Lung (tissue), 12 donors: Measurements from ENCODE around the gene ZDHHC7. TPM values are rescaled to one million over a fixed set of nuclear protein-coding genes. Genes with fewer than 3 reads are reported as not detected.

Experiments
- ATAC-seq: fragments of 200-7000 bp; cut with Tn5 transposase; one replicate; pipeline ENCODE4 v1.9.1; 2020; ENCODE audit warnings: moderate number of reproducible peaks; ENCODE audit not compliant: insufficient read depth, low FRiP score
- DNase-seq, 3 donors: peaks; one replicate each; pipeline ENCODE4 v3.0.0-alpha.2; 2013 to 2017
- H3K27ac ChIP-seq, 2 donors: one replicate each; pipeline ENCODE4 v1.5.1; 2013; ENCODE audit warnings: mild to moderate bottlenecking in 2 of 2, moderate library complexity in 2 of 2, control low read depth in 1 of 2, inconsistent platforms in 1 of 2, low read depth in 1 of 2, low read length in 1 of 2
- H3K27me3 ChIP-seq, 3 donors: one replicate each; pipeline ENCODE4 v1.5.1; 2013; ENCODE audit warnings: low read length in 2 of 3; ENCODE audit not compliant: control insufficient read depth in 3 of 3, insufficient read depth in 3 of 3
- H3K36me3 ChIP-seq, 4 donors: one replicate each; pipeline ENCODE4 v1.5.1; 2013; ENCODE audit warnings: low read length in 4 of 4, mild to moderate bottlenecking in 1 of 4, moderate library complexity in 1 of 4; ENCODE audit not compliant: control insufficient read depth in 4 of 4, insufficient read depth in 4 of 4
- H3K4me1 ChIP-seq, 5 donors: one replicate each; pipeline ENCODE4 v1.5.1; 2013; ENCODE audit warnings: low read length in 5 of 5, mild to moderate bottlenecking in 2 of 5, moderate library complexity in 1 of 5; ENCODE audit not compliant: control insufficient read depth in 5 of 5, insufficient read depth in 5 of 5
- H3K4me3 ChIP-seq: one replicate; pipeline ENCODE4 v1.5.1; 2013; ENCODE audit warnings: mild to moderate bottlenecking, control low read depth, moderate library complexity
- H3K9ac ChIP-seq, 2 donors: one replicate each; pipeline ENCODE4 v1.5.1; 2013; ENCODE audit warnings: low read length in 2 of 2, control low read depth in 1 of 2; ENCODE audit not compliant: insufficient read depth in 1 of 2
- H3K9me3 ChIP-seq, 4 donors: one replicate each; pipeline ENCODE4 v1.5.1; 2013; ENCODE audit warnings: low read length in 3 of 4, mild to moderate bottlenecking in 1 of 4, moderate library complexity in 1 of 4; ENCODE audit not compliant: control insufficient read depth in 4 of 4, insufficient read depth in 3 of 4
- CTCF ChIP-seq: IDR thresholded peaks from 2 replicates; pipeline ENCODE4 v1.5.1; 2012; ENCODE audit warnings: mild to moderate bottlenecking; ENCODE audit errors: control extremely low read depth, extremely low read depth
- WGBS, 2 donors: extraction: QIAGEN DNeasy Blood & Tissue Kit; methylation state at CpG; one replicate each; pipeline ENCODE4 v1.1.7; 2013; 5-methylcytosine and 5-hydroxymethylcytosine counted together
- polyA plus RNA-seq, 2 donors: library from polyadenylated mRNA; stranded (reverse); fragments of 200-250 nt; gene quantifications; one replicate each; pipeline ENCODE4 v1.2.1, GENCODE V29; 2013
- total RNA-seq, 2 donors: library from RNA; depleted of rRNA in 1 of 2; stranded (reverse); fragments of >200 nt in 1 of 2; gene quantifications; one replicate each; pipeline ENCODE4 v1.2.1, GENCODE V29; 2014 to 2021
- donor health status: control.
- donor health status: control.
- donor health status: Bipolar disorder and iron deficiency.
- donor health status: healthy.
- donor health status: DM: yes; HTN: yes; CAD: no.

ZDHHC7 gene
- total and polyA plus RNA-seq, 4 donors, result 23.6 to 61.1 (median 45.4) TPM

GRCh38 chr16:85002608-85003007 is 8.7 kb downstream of the ZDHHC7 start:
- no peak for TF ChIP-seq CTCF
- ATAC-seq (no peak), DNase-seq (no peak)
- peak overlapping the region in 1 of 2 donors; percentile 13 for H3K9ac ChIP-seq
- WGBS, 2 donors, result 56 to 66% methylated on average over 12 of the region's 12 CpGs
- no peaks in the 10 kb centered on the region for H3K9me3 ChIP-seq
- no peaks in the 10 kb centered on the region for H3K27me3 ChIP-seq
- H3K36me3 ChIP-seq, result no peaks in the 10 kb centered on the region
- no peak overlapping the region for H3K4me3 ChIP-seq
- H3K4me1 ChIP-seq, result peaks cover 15 to 33% (median 32%) of the 10 kb centered on the region in 5 donors
- peak overlapping the region in 1 of 2 donors; percentile 78 for H3K27ac ChIP-seq

GRCh38 chr16:85002099-85002541 is 9.2 kb downstream of the ZDHHC7 start:
- no peaks in the 10 kb centered on the region for H3K9me3 ChIP-seq
- no peaks in the 10 kb centered on the region for H3K36me3 ChIP-seq
- no peak for TF ChIP-seq CTCF
- H3K4me1 ChIP-seq, result peaks cover 15 to 33% (median 32%) of the 10 kb centered on the region in 5 donors
- WGBS, 2 donors, result 59 to 72% methylated on average over 10 of the region's 10 CpGs
- H3K9ac ChIP-seq, result no peak overlapping the region
- no peak overlapping the region for H3K4me3 ChIP-seq
- peak overlapping the region in 1 of 2 donors; percentile 78 for H3K27ac ChIP-seq
- no peaks in the 10 kb centered on the region for H3K27me3 ChIP-seq
- ATAC-seq (no peak), DNase-seq (no peak)

- Histone ChIP-seq H3K4me1 (peaks cover 15 to 32% (median 24%) of the 10 kb centered on the region in 5 donors), H3K27ac (peak overlapping the region in 1 of 2 donors; percentile 54), H3K27me3 (no peaks in the 10 kb centered on the region), H3K9me3 (no peaks in the 10 kb centered on the region), H3K36me3 (peaks cover 2 to 5% (median 4%) of the 10 kb centered on the region in 4 donors), H3K4me3 (no peak overlapping the region), H3K9ac (no peak overlapping the region)
- 80 to 86% methylated on average over 11 of the region's 11 CpGs for WGBS, 2 donors
- no peak for ATAC-seq
- no peak for DNase-seq
- TF ChIP-seq CTCF, result no peak
Observed at GRCh38 chr16:84999857-85000480, 11.4 kb downstream of the ZDHHC7 start.
